ENCODE data around the gene EXOC7. TPM values are rescaled to one million over a fixed set of nuclear protein-coding genes. Genes with fewer than 3 reads are reported as not detected.

Gene EXOC7
- total RNA-seq (2021): 160 and 162 TPM in 2 replicates
- long read RNA-seq, full-length matches to known transcripts: 628 of 804 reads
- long read RNA-seq, partial matches to known transcripts: 47 of 804 reads
- long read RNA-seq, other reads (novel, unspliced or antisense): 129 of 804 reads

DNA sequence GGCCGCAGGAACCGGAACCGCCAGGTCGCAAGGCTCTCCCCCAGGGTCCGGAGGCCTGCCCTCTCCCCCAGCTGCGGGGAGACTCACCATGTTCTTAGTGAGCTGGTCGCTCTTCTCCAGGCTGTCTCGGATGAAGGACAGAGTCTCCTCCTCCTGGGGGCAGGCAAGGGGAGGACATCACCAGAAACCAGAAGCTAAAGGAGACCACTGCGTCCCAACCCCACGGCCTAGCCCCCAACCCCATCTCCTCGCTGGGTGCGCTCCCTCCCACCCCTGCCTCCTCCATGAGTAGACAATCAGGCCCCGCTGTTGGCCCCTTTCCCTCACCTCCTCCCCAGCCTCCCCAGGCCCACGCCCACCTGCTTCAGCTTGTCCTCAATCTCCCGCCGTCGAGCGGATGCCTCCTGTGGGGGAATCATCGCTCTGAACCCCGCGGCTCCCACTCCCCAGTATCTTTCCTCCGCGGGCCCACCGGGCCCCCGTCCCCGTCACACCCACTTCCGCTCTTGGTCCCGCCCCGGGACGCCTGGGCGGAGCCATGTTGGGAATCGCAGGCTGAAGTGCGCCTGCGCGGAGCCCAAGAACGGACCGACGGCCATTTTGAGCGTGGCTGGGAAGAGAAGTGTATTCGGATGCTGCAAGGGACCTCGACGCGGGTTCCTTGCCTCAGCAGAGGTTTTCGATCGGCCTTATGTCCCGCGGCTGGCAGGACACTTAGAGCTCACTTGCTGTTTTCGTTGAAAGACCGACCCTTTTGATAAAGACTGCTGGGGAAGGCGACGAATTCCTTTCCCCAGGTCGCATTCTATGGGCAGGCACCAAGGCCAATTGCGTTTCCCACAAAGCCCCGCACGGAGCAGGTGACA lies at the start of gene EXOC7:
EXOC7 (minus strand) TSS at position 514 of the 866 bp plus-strand sequence; CDS start at position 419, 95 bp downstream.
- Mint-ChIP-seq H3K9me3 (peaks cover 0 to 3% of the 10 kb centered on the region in 2 experiments; a peak in 1 of 5 replicates), H3K27me3 (ENCODE audit: low read depth) (no peaks in the 10 kb centered on the region; the same call in none of the 2 replicates), H3K4me1 (peaks cover 18 to 29% of the 10 kb centered on the region in 2 experiments), H3K27ac (peak within 1 kb of the TSS; percentile 98 to 99 (median 99)), H3K36me3 (ENCODE audit: insufficient read depth in 1 of 3, low read depth in 3 of 3) (peaks cover 19 to 38% (median 31%) of the 10 kb centered on the region in 3 experiments), H3K4me3 (peak within 1 kb of the TSS; percentile 97 to 98)
- H3K23ac ChIP-seq (ENCODE audit: insufficient read length, low read depth, low read length): no peak within 1 kb of the TSS
- H4K8ac ChIP-seq (replicated peaks; ENCODE audit: insufficient read length, low read depth, low read length): no peak within 1 kb of the TSS
- H3K79me2 ChIP-seq (ENCODE audit: insufficient read depth, low read length): no peaks in the 10 kb centered on the region
- H3K4me1 ChIP-seq (ENCODE audit: insufficient read depth, low read length): peaks cover 6% of the 10 kb centered on the region
- H2BK20ac ChIP-seq (ENCODE audit: low read depth, low read length, poor library complexity, severe bottlenecking): no peak within 1 kb of the TSS
- peak; percentile 96 for DNase-seq
- H3K56ac ChIP-seq (ENCODE audit: insufficient read length, low read depth, low read length): no peak within 1 kb of the TSS
- H3K27me3 ChIP-seq (ENCODE audit: insufficient read depth, low read length): no peaks in the 10 kb centered on the region
- H3K9ac ChIP-seq (ENCODE audit: extremely low read depth, insufficient read length, low read length): peak within 1 kb of the TSS; percentile 66
- H3K23me2 ChIP-seq (ENCODE audit: insufficient read length, low read depth, low read length, poor library complexity, severe bottlenecking): peaks cover 11% of the 10 kb centered on the region
- peak within 1 kb of the TSS; percentile 88 for H3K18ac ChIP-seq (ENCODE audit: insufficient read length, low read depth, low read length)
- H4K5ac ChIP-seq (ENCODE audit: insufficient read length, low read depth, low read length): peak within 1 kb of the TSS; percentile 26
- H3K4ac ChIP-seq (ENCODE audit: low read depth, low read length): no peak within 1 kb of the TSS
- no peak within 1 kb of the TSS for H2BK15ac ChIP-seq (ENCODE audit: low read depth, low read length)
- H3K14ac ChIP-seq (ENCODE audit: insufficient read depth, low read length): peak within 1 kb of the TSS; percentile 93; the same call in 1 of the 2 replicates
- no CpG with 5 or more reads among the region's 55 CpGs for WGBS (ENCODE audit: extremely low coverage, insufficient read length, low lambda C conversion rate)
- H3K27ac ChIP-seq (ENCODE audit: insufficient read length, low read depth, low read length): peak within 1 kb of the TSS; percentile 42
- no peak within 1 kb of the TSS for H4K91ac ChIP-seq (ENCODE audit: insufficient read length, low read depth, low read length)
- no peak within 1 kb of the TSS for H2BK120ac ChIP-seq (ENCODE audit: low read depth, low read length, poor library complexity, severe bottlenecking)
- H3K79me1 ChIP-seq (ENCODE audit: insufficient read depth, low read depth, low read length, poor library complexity, severe bottlenecking): no peaks in the 10 kb centered on the region
- no peak within 1 kb of the TSS for H2AFZ ChIP-seq (ENCODE audit: low read length)
- peaks cover 4% of the 10 kb centered on the region for H4K20me1 ChIP-seq (ENCODE audit: control insufficient read depth, insufficient read depth, insufficient read length)
- H3K4me2 ChIP-seq (ENCODE audit: insufficient read depth, insufficient read length, low read length): peak within 1 kb of the TSS; percentile 94
- H2BK5ac ChIP-seq (ENCODE audit: insufficient read length, low read length): no peak within 1 kb of the TSS
- H2BK12ac ChIP-seq (ENCODE audit: insufficient read length, low read depth, low read length): no peak within 1 kb of the TSS
- H2AK5ac ChIP-seq (ENCODE audit: insufficient read length, low read length): no peak within 1 kb of the TSS
- TF ChIP-seq, protein P1, sequence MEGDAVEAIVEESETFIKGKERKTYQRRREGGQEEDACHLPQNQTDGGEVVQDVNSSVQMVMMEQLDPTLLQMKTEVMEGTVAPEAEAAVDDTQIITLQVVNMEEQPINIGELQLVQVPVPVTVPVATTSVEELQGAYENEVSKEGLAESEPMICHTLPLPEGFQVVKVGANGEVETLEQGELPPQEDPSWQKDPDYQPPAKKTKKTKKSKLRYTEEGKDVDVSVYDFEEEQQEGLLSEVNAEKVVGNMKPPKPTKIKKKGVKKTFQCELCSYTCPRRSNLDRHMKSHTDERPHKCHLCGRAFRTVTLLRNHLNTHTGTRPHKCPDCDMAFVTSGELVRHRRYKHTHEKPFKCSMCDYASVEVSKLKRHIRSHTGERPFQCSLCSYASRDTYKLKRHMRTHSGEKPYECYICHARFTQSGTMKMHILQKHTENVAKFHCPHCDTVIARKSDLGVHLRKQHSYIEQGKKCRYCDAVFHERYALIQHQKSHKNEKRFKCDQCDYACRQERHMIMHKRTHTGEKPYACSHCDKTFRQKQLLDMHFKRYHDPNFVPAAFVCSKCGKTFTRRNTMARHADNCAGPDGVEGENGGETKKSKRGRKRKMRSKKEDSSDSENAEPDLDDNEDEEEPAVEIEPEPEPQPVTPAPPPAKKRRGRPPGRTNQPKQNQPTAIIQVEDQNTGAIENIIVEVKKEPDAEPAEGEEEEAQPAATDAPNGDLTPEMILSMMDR (conservative IDR thresholded peaks at IDR 0.05): no peak
- no peak within 1 kb of the TSS for H3T11ph ChIP-seq (ENCODE audit: low read length)
- H3K9me3 ChIP-seq (ENCODE audit: control insufficient read depth, low read depth, low read length): no peaks in the 10 kb centered on the region
